Pancreas (tissue), 10 donors: Measurements from ENCODE around the gene SLC27A5. TPM values are rescaled to one million over a fixed set of nuclear protein-coding genes. Genes with fewer than 3 reads are reported as not detected.

Source experiments
- ATAC-seq, 4 donors: fragments of 200-7000 bp; cut with Tn5 transposase; one replicate each; pipeline versions ENCODE4 v1.8.0 to v1.9.1; 2020; ENCODE audit warnings: mild to moderate bottlenecking in 4 of 4, moderate library complexity in 4 of 4
- DNase-seq, 6 donors: peaks; one replicate each; pipeline ENCODE4 v3.0.0-alpha.2; 2020
- FAIRE-seq: peaks from 2 replicates; lab custom pipeline; 2012; peaks lifted over from hg19 to GRCh38; lab: Jason Lieb, UNC
- H3K27ac ChIP-seq, 4 donors: fragments of 200-600 bp; sonication (generic); 1 replicate in 3 of 4; 2 replicates in 1 of 4; pipeline versions ENCODE4 v1.5.0 to v1.8.0; 2020
- H3K27me3 ChIP-seq, 4 donors: fragments of 200-600 bp; one replicate each; pipeline ENCODE4 v1.8.0; 2021
- H3K36me3 ChIP-seq, 3 donors: fragments of 200-600 bp; sonication (generic) in 1 of 3; one replicate each; pipeline versions ENCODE4 v1.5.0 to v1.8.0; 2020 to 2021
- H3K4me1 ChIP-seq, 3 donors: fragments of 200-600 bp; one replicate each; pipeline ENCODE4 v1.8.0; 2021
- H3K4me3 ChIP-seq, 4 donors: fragments of 200-600 bp; sonication (generic) in 2 of 4; one replicate each; pipeline versions ENCODE4 v1.5.0 to v1.8.0; 2020 to 2021
- H3K9me3 ChIP-seq, 4 donors: fragments of 200-600 bp; one replicate each; pipeline ENCODE4 v1.8.0; 2021
- CTCF ChIP-seq, 4 donors: fragments of 200-600 bp; sonication (generic) in 3 of 4; IDR thresholded peaks; one replicate each; pipeline versions ENCODE4 v1.5.0 to v1.8.0; 2021; ENCODE audit warnings: antibody characterized with exemption in 4 of 4
- WGBS, 2 donors: extraction: QIAGEN DNeasy Blood & Tissue Kit; methylation state at CpG; one replicate each; pipeline ENCODE4 v1.1.7; 2013; 5-methylcytosine and 5-hydroxymethylcytosine counted together
- intact Hi-C, 3 donors: fragments of 100-400 bp; cut with DNase I; formaldehyde crosslinking; loops; one replicate each; pipeline versions ENCODE4 v1.11.1 to v1.14.2; 2022
- polyA plus RNA-seq, 2 donors: library from polyadenylated mRNA; stranded (reverse); fragments of 200-250 nt; gene quantifications; one replicate each; pipeline ENCODE4 v1.2.3, GENCODE V29; 2013
- total RNA-seq, 6 donors: library from RNA; stranded (reverse); fragmentation: NEBNext Ultra II Directional in 4 of 6; extraction: Animal tissue kit (Norgen Biotek cat#: 25700) in 4 of 6; gene quantifications; one replicate each; pipeline versions ENCODE4 v1.2.1 to v1.2.4, GENCODE V29; 2021 to 2023
- donor health status: healthy with polysubstance abuse.
- donor health status: DM: no; HTN: no; CAD: no; lungs with moderate emphysema.
- donor health status: DM: no; HTN: no; CAD: no.
- donor health status: control.
- donor health status: control.
- donor health status: Bipolar disorder and iron deficiency.
- donor health status: DM: yes; HTN: yes; CAD: no.
- donor health status: DM: no; HTN: no; CAD: no.
- donor health status: DM: no; HTN: no; CAD: no.
- donor health status: DM: yes; HTN: yes; CAD: no.

The SLC27A5 gene
- total and polyA plus RNA-seq, 8 donors: 3.0 to 15.6 (median 6.1) TPM

DNA sequence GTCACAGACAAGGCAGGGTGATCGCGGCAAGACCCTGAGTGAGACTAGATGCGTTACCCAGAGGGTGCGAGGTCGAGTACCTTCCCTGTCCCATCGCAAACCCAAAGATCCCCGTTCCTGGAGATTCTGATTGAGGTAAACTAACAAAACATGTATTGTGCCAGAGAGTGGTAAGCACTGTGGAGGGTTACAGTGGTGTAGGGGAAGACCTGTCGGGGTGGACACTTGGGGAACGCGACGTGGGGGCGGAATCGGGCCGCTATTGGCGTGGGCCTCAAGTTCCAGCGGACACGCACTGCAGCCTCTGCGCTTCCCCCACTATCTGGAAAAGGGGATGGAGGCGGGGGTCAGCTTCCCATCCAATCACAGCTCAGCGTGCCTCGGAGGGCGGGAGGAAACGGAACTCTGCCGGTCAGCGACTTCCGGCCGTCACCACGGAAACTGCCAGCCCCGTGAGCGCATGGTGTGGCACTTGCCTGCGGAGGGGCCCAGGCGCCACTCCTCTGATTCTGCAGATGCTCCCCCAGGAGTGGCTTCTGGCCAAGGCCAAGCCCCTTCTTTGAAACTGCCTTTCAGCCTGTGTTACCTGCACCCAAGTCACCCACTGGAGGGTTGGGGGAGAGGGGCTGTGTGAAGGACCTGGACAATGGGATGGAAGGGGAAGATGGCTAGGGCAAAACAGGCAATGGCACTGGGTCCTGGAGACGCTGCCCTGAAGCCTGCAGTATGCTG lies 47.6 kb upstream of the SLC27A5 start:
- H3K36me3 ChIP-seq: peaks cover 0 to 10% (median 0%) of the 10 kb centered on the region in 3 donors
- DNase-seq (peak; percentile 85 to 95 (median 90)), ATAC-seq (peak; percentile 57 to 71 (median 66)), FAIRE-seq (no peak)
- 1% methylated on average over 33 of the region's 33 CpGs for WGBS, 2 donors
- H3K4me1 ChIP-seq: peaks cover 25 to 37% (median 26%) of the 10 kb centered on the region in 3 donors
- peak overlapping the region; percentile 98 to 100 (median 98) for H3K27ac ChIP-seq
- TF ChIP-seq CTCF (IDR thresholded peaks at IDR 0.05): no peak
- H3K9me3 ChIP-seq: no peaks in the 10 kb centered on the region
- intact Hi-C loops: no loop called here
- H3K27me3 ChIP-seq: no peaks in the 10 kb centered on the region
- peak overlapping the region; percentile 39 to 86 (median 69) for H3K4me3 ChIP-seq

GRCh38 chr19:58558623-58559274 lies 47.0 kb upstream of the SLC27A5 start:
- 0% methylated on average over 67 to 76 of the region's 76 CpGs for WGBS, 2 donors
- FAIRE-seq: peak; percentile 9
- TF ChIP-seq CTCF (IDR thresholded peaks at IDR 0.05): no peak

DNA sequence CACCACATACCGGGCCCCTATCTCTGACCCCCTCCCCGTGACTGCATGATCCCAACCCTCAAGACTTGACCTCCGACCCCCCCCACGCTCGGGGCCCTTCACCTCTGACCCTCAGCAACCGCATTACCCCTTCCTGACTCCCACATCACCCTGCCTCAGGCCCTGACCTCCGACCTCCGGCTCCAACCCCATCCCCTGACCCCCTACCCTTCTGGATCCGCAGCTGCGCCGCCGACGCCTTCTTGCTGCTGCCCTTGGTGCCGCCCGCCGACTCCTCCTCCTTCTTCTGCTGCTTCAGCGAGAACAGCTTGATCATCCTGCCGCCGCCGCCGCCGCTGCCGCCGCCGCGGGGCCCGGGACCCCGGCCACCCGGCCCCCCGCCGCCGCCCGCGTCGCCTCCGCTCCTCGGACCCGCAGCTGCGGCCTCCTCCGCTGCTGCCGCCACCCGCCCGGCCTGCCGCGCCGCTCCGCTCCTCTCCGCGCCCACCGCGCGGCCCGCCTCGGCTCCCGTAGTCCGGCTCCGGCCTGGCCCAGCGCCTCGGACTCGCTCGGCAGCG lies 46.4 kb upstream of the SLC27A5 start, which contains the start of gene UBE2M:
UBE2M (minus strand) TSS at position 546 of the 557 bp plus-strand sequence; CDS start at position 316, 230 bp downstream.
- no peak for TF ChIP-seq CTCF (IDR thresholded peaks at IDR 0.05)
- 0 to 1% methylated on average over 39 to 62 of the region's 62 CpGs for WGBS, 2 donors
- Histone ChIP-seq H3K4me1 (peaks cover 24 to 42% (median 30%) of the 10 kb centered on the region in 3 donors), H3K9me3 (no peaks in the 10 kb centered on the region), H3K27me3 (no peaks in the 10 kb centered on the region), H3K27ac (peak within 1 kb of the TSS; percentile 98 to 100 (median 98)), H3K4me3 (peak within 1 kb of the TSS; percentile 39 to 86 (median 69)), H3K36me3 (peaks cover 0 to 10% (median 0%) of the 10 kb centered on the region in 3 donors)
- ATAC-seq (no peak), DNase-seq (peak; percentile 68 to 97 (median 78)), FAIRE-seq (no peak)
- intact Hi-C loops: no loop called here

More at GRCh38 chr19:58558623-58559274, 47.0 kb upstream of the SLC27A5 start:
- intact Hi-C loops: no loop called here
- H3K4me1 ChIP-seq: peaks cover 25 to 43% (median 30%) of the 10 kb centered on the region in 3 donors
- peaks cover 0 to 10% (median 0%) of the 10 kb centered on the region in 3 donors for H3K36me3 ChIP-seq
- peak; percentile 98 to 100 (median 99) for DNase-seq
- peak; percentile 82 to 88 (median 82) for ATAC-seq
- peak overlapping the region; percentile 98 to 100 (median 98) for H3K27ac ChIP-seq
- peak overlapping the region; percentile 39 to 86 (median 69) for H3K4me3 ChIP-seq
- H3K27me3 ChIP-seq: no peaks in the 10 kb centered on the region
- no peaks in the 10 kb centered on the region for H3K9me3 ChIP-seq

DNA sequence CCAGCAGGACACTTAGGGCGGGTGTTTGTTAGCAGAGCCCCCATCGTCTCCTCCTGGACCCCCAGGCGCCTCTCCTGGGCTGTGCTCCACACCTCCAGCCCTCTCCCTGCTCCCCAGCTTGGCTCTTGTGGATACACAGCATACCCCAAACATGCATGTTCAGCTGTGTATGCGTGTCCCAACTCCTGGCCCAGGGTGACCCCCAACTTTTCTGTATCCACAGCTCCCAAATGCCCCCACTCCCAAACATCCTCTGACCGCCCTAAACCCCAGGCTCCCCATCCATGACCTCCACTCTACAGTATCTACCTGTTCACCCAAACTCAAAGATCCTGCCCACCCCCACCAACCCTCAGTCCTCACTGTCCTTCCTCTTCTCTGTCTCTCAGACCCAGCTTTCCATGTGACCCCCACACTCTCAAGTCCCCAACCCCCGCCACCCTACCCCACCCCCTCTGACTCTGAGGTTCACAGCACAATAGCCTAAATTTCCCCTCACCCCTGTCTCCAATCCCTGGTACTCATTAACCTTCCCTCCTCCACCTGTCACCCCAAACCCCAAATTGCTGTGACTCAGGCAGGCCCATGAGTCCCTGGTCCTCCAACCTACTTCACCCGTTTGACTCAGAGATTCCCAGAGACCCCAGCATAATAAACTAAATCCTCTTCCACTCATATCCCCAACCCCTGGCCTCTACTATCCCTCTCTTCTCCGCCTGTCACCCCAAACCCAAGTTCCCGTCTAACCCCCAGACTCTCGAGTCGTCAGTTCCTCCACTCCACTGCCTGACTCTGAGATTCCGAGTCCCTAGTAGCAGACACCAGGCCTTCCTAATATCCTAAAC lies 45.7 kb upstream of the SLC27A5 start:
- peak overlapping the region; percentile 35 to 81 (median 48) for H3K4me3 ChIP-seq
- H3K4me1 ChIP-seq: peaks cover 17 to 36% (median 23%) of the 10 kb centered on the region in 3 donors
- FAIRE-seq (no peak), DNase-seq (peak in 2 of 6 donors; percentile 33 to 35), ATAC-seq (no peak)
- H3K36me3 ChIP-seq: peaks cover 0 to 10% (median 0%) of the 10 kb centered on the region in 3 donors
- H3K9me3 ChIP-seq: no peaks in the 10 kb centered on the region
- no peak for TF ChIP-seq CTCF (IDR thresholded peaks at IDR 0.05)
- H3K27me3 ChIP-seq: no peaks in the 10 kb centered on the region
- intact Hi-C loops: no loop called here
- peak overlapping the region in 3 of 4 donors; percentile 68 to 100 (median 99) for H3K27ac ChIP-seq
- WGBS, 2 donors: 18 to 26% methylated on average over 12 of the region's 12 CpGs
